Testis (tissue), 2 donors: Measurements from ENCODE around the gene HNRNPA3.
A peak's percentile ranks its signal among the peaks of the same experiment; 100 is the strongest.

ENCODE experiments used
- CTCF ChIP-seq, 3 experiments: fragments of 450-650 bp in 2 of 3; fragments of 200-600 bp in 1 of 3; sonication (generic) in 1 of 3; IDR thresholded peaks; one replicate each; pipeline ENCODE4 v1.5.1; 2016 to 2019; ENCODE audit warnings: antibody characterized with exemption in 3 of 3, mild to moderate bottlenecking in 2 of 3, moderate library complexity in 1 of 3
- POLR2A ChIP-seq: fragments of 450-650 bp; IDR thresholded peaks from one replicate; pipeline ENCODE4 v1.6.1; 2017; ENCODE audit warnings: antibody characterized with exemption, mild to moderate bottlenecking, moderate library complexity

GRCh38 chr2:177212891-177213856 lies 580 bp downstream of the HNRNPA3 start:
- TF ChIP-seq CTCF (IDR thresholded peaks at IDR 0.05) (peak in 1 of 3 experiments; percentile 14), POLR2A (no peak)
